G401 (cell line): ENCODE measurements around the gene TLR9. TPM values are rescaled to one million over a fixed set of nuclear protein-coding genes. Genes with fewer than 3 reads are reported as not detected.
A peak's percentile ranks its signal among the peaks of the same experiment; 100 is the strongest.

Source experiments
- DNase-seq: peaks from one replicate; pipeline ENCODE4 v3.0.0-alpha.2; 2015; ENCODE audit warnings: low spot score
- in situ Hi-C: cut with HindIII; loops from 2 replicates; pipeline ENCODE4 v1.10.0; 2016; ENCODE audit warnings: low sequenced_read_pairs, mixed read lengths
- total RNA-seq: library from RNA; depleted of rRNA; stranded (reverse); fragments of >200 nt; shearing (Covaris generic); gene quantifications from 2 replicates; pipeline ENCODE4 v1.2.3, GENCODE V29; 2014

TLR9 gene
- total RNA-seq, 1 experiment from 2014 or later: 0.07 TPM

DNA sequence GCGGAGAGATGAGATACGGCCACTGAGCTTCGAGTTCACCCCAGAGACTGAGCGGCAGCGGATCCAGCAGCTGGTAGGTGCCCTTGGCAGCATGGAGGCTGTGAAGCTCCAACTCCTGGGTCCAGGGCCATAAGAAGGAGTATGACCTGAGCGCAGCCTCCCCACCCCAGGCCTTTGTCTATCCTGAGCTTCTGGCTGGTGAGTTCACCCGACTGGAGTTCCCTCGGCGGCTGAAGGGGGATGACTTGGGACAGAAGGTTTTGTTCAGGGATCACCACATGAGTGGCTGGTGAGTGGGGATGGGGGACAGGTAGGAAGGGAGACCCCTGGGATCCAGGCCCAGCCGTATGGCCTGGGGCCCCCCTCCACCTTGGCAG, 22.7 kb upstream of the TLR9 start:
- no peak for DNase-seq
- in situ Hi-C loops: no loop called here

- no peak for DNase-seq
- in situ Hi-C loops: no loop called here
These were observed 22.1 kb upstream of the TLR9 start for GRCh38 chr3:52247409-52248164.

DNA sequence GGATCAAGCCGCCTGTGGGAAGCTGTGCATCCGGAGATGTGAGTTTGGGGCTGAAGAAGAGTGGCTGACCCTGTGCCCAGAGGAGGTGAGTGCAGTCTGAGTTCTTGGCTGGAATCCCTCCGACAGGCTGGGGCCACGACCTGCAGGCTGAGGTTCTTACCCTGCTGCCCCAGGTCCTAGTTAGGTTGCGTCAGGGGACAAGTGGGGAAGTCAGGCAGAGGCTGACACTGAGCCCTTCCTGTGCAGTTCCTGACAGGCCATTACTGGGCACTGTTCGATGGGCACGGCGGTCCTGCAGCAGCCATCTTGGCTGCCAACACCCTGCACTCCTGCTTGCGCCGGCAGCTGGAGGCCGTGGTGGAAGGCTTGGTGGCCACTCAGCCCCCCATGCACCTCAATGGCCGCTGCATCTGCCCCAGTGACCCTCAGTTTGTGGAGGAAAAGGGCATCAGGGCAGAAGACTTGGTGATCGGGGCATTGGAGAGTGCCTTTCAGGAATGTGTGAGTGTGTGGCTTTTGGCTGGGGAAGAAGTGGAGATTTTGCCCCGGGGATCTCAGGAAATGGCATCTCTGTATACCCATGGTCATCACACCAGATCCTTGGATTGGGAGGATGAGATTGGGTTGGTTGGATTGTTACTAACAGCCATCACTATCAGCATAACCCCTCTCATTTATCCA, 21.4 kb upstream of the TLR9 start:
- in situ Hi-C loops: no loop called here
- no peak for DNase-seq

DNA sequence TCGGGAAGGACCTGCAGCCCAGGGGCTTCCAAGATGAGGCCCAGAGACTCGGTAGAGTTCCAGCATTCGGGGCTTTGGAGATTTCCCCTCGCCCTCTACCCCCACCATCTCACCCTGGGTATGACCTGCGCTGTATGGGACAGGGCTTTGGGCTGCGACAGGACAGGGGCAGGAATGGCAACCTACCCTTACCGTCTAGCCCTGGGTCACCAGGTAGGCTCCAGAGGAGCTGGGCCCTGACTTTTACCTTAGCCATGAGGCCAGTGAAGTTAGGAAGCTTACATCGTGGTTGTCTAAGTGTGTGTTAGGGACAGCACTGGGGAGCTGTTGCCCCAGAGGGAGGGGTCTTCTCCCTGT, 20.8 kb upstream of the TLR9 start:
- in situ Hi-C loops: no loop called here
- DNase-seq: no peak

DNA sequence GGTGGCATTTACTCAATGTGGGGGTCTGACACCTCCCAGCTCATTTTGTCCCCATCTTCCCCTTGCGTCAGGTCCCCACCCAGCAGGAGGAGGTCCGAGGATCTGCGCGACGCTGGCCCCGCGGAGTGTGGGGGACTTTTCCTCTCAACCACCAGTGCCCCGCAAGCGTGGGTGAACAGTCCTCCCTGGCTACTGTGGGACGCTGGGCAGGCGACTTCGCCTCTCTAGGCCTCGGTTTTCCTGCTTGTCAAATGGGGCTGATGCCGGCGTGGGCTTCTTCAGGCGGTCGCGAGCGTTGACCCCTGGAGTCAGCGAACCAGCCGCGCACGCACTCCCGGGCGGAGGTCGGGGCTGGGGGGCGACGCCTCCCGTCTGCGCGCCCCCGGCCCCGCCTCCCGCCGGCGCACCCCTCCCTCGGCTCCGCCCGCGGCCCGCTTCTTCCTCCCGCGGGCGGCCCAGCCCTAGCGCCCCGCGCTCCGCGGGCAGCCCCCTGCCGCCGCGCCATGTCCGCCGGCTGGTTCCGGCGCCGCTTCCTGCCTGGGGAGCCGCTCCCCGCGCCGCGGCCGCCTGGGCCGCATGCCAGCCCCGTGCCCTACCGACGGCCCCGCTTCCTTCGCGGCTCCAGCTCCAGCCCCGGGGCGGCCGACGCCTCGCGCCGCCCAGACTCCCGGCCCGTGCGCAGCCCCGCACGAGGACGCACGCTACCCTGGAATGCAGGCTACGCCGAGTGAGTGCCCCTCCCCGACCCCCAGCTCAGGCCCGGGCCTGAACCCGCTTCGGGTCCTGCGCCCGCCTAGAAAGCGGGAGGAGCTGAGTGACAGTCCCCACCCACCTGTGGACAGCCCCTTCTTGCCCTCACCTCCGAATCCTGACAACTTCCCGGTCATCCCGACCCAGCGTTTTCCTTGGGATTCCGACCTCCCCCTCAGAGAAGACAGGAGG, 20.1 kb upstream of the TLR9 start, which contains the start of gene PPM1M:
Gene PPM1M (plus strand): TSS at position 438 of the 942 bp plus-strand sequence. CDS start 66 bp downstream, at position 504.
- DNase-seq: no peak
- in situ Hi-C loops: no loop called here

DNA sequence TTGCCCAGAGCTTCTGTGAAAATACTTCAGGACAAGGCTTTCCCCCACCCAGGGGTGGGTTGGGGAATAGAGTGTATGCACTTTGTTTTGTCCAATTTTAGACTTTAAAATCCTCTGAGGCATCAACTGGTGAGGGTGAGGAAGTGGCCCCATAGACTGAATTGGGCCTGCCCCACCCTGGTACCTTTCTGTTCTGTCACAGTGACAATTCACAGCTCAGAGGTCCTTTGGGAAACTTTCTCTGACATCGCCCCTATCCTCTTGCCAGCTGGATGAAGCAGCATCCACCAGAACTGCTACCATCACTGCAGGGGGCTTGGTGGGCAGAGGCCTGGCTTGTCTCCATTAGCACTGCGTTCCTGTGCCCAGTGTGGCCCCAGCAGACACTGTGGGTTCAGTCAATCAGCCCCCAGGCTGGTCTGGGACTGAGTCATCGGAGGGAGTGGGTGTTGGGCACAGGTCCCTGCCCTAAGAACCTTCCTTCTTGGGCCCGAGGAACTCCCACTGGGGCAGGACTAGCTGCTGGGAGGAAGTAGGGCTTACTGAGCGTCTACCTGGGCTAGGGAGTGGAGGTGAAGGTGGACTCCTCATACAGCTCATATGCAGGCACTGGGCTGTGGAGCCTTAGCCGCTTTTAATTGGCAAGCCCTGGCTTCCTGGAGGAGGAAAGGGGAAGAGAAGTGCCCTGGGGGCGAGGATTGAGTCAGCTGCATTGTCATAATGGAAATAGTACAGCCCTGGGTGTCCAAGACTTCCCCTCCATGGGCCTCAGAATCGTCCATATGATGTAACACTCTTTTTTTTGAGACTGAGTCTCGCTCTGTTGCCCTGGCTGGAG, 18.6 kb upstream of the TLR9 start:
- DNase-seq: no peak
- in situ Hi-C loops: no loop called here

GRCh38 chr3:52242039-52242438, 16.6 kb upstream of the TLR9 start:
- in situ Hi-C loops: no loop called here
- DNase-seq: no peak

DNA sequence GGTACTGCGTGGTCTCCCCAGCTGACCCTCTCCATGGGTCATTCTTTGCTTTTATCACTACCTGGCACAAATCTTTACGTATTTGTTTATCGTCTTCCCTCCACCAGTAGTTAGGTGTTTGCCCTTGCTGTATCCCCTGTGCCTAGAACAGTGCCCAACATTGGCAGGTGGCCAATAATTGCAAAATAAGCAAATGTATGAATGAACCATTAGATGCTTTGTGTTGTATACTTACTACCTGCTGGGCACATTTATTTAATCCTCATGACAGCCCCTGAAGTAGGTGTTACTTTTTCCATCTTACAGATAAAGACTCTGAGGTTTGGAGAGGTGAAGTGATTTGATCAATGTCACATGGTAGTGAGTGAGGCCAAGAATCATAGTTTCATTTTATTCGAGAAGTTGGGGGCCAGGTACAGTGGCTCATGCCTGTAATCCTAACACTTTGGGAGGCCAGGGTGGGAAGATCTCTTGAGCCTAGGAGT, 15.5 kb upstream of the TLR9 start:
- no peak for DNase-seq
- in situ Hi-C loops: no loop called here

DNA sequence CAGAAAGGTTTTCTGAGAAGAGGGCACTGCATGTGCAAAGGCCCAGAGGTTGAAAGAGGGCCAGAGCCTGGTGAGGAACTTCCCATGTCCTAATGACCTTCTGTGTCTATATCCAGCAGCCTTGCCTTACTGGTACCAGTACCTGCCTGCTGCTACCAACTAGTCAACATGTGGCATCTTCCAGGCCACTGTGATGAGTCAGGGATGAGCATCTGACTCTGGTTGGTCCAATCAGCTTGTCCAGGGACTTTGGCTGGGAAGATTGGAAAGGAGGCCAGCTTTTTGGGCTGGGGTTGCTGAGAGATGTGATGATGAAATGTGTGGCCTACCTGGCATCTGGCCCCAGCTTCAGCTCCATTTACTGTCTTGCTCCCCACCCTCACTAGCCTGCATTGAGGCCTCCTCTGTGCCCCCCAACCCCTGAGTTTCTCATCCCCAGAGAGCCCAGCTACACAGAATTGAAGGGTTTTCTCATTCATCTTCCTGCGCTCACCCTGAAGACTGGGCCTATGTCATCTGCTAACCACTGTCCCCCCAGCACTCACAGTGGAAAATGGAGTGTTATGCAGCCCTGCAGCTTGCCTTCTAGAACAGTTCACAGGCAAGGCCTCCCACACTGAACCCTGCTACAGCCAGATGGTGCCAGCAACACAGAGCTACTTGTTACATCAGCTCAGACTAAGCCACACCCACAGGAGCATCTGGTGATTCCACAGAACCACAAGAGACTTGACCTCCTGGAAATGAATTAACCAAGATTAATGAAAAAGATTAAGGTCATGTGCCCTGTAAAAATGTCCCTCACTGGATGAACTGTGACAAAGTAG, 14.8 kb upstream of the TLR9 start:
- no peak for DNase-seq
- in situ Hi-C loops: no loop called here

DNA sequence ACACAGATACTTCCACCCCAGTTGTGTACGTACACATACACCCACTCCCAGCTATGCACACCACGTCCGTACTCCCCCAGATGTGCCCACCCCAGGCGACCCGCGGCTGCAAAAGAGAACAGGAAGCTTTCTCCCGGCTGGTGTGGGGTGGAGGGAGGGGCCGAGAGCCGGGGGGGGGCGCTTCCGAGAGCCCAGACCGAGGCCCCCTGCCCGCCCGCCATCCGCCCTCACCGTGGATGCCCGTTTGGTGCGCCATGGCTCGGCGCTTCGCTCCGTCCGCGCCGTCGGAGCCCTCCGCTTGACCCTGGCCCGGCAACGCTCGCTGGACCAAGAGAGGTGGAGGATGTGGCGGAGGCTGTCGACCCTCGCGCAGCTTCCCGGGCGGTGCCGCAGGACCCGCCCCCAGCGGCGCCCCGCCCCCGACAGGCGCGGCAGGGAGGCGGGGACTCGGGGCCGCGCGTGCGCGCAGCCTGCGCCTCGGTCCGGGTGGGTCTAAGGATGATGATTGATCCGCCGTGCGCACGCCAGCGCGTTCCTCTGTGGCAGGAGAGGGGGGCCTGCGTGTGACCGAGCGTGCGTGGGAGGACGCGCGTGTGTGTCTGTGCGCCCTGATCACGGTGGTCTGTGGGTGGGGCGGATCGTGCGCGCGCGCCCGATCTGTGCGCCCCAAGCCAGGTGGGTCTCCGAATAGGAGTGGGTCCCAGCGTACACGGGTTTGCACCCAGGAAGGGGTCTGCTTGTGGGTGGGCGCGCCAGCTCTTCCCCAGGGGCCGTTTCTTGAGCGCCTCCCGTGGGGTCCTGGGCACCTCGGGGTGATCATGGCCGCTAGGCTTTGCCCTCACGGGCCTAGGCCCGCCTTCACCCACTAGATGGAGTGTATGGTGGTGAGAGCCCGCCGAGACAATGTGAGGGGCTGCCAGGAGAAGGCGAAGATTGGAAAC, 13.6 kb upstream of the TLR9 start, which contains the start of gene TWF2:
Gene TWF2 (minus strand): TSS at position 398 of the 941 bp plus-strand sequence. CDS start 142 bp downstream, at position 256.
- in situ Hi-C loops: no loop called here
- DNase-seq: peak; percentile 77

GRCh38 chr3:52238193-52238760, 12.8 kb upstream of the TLR9 start:
- in situ Hi-C loops: no loop called here
- DNase-seq: no peak

- peak; percentile 94 for DNase-seq
- in situ Hi-C loops: no loop called here
These were observed 12.3 kb upstream of the TLR9 start for GRCh38 chr3:52237657-52238172.

DNA sequence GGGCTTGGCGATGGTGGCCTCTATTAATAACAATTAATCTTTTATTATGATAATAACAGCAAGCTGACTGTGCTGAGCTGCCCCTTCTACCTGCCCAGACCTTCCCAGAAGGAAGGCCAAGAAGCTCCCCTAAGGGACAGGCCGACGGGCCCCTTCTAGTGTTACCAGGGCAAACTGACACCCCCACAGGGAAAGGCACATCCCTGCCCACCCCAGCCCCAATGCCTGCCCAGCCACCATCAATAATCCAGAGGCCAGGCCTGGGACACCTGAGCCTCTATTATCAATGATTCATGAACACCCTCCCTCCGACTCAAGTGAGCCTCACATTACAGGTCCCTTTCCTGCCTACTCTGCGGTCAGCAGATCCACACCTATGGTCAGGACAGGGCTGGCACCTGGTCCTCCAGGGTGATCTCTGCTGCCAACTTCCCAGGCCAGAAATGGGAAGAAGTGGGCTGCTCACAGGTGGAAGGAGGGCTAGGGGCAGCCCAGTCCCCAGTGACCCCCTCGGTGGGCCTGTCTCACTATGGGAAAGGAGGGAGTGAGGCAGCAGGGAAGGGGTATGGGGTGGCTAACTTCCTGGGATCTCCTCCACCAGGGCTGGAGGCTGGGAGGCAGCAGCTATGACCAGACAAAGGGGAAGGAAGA, 11.7 kb upstream of the TLR9 start:
- DNase-seq: no peak
- in situ Hi-C loops: no loop called here

- in situ Hi-C loops: no loop called here
- no peak for DNase-seq
These were observed 11.0 kb upstream of the TLR9 start for GRCh38 chr3:52236424-52236886.

DNA sequence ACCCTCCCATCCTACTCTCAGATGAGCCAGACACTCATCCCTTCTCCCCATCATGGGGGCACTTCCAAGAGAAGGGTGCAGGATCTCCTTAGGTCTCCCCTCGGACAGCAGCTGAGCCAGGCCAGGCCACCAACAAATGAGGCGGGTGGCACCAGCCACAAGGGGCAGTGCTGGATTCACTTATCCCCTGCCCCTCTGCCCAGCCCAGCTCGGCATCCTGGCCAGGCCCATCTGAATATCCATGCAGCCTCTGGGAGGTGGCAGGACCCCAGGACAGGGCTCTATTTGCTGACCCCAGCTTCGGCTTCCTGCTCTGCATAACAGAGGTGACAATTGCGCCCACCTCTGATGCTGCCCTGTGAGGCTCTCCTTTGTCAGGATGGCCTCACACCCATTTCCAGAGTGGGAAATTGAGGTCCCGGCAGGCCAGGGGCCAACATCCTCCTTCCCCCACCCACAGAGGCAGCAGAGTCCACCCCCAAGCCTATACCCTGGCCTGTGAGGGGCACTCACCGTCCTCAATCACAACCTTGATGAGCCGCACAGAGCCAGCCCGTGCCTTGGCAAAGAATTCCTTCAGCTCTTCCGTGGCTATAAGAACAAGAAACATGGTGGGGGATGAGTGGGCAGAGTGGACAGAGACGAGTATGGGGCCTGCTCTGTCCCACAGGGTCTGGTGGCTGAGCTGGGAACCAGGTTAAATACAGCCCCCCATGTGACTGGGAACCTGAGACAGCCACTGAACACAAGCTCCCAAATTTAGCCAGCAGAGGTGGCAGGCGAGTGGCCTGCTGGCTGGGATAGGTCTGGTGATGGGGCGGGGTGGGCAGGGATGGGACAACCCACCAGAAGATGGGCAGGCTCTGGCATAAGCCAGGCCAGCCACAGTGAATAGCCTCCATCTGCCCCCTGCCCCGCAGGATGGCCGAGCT, 9.3 kb upstream of the TLR9 start:
- no peak for DNase-seq
- in situ Hi-C loops: no loop called here
